K562 (cell line): ENCODE results near the gene FGF1. TPM values are rescaled to one million over a fixed set of nuclear protein-coding genes. Genes with fewer than 3 reads are reported as not detected.

Experiments
- ATAC-seq: fragments of 200-7000 bp; cut with Tn5 transposase; 3 replicates; pipeline ENCODE4 v1.9.1; 2020; ENCODE audit warnings: moderate library complexity
- BruUV-seq: library from RNA; stranded (reverse); fragments of 400-500 nt; replicated peaks from 2 replicates; lab custom pipeline; 2021; lab: Mats Ljungman, UMichigan
- CTCF ChIA-PET: fragments of 300-600 bp; formaldehyde crosslinking; extraction: SDS; loops from one replicate; lab custom pipeline; 2021; ENCODE audit warnings: low intra/inter-chr PET ratio; lab: Yijun Ruan, JAX
- POLR2A ChIA-PET: fragments of 300-600, 350-650 bp; sonication (Branson Sonifier 250); formaldehyde crosslinking; extraction: SDS; loops from one replicate; lab custom pipeline; 2021; ENCODE audit warnings: antibody characterized with exemption, inconsistent platforms; lab: Yijun Ruan, JAX
- DNase-seq, 4 experiments: peaks; one replicate each; pipeline versions ENCODE4 v3.0.0 to v3.0.0-alpha.2; 2011 to 2018; ENCODE audit warnings: low spot score in 3 of 4, mixed read lengths in 3 of 4; ENCODE audit errors: extremely low read depth in 1 of 4
- FAIRE-seq: peaks from 2 replicates; lab custom pipeline; 2011; peaks lifted over from hg19 to GRCh38; lab: Jason Lieb, UNC
- H2AFZ ChIP-seq: 2 replicates; pipeline ENCODE4 v1.6.0; 2011; ENCODE audit warnings: low read depth, low read length, control low read depth, inconsistent platforms
- H3K27ac ChIP-seq: fragments of 200-600 bp; 3 replicates; pipeline ENCODE4 v1.8.0; 2011; ENCODE audit warnings: low read depth, mild to moderate bottlenecking, control low read depth, inconsistent platforms, low read length, moderate library complexity, mixed read lengths; ENCODE audit errors: extremely low read depth
- H3K27me3 ChIP-seq, 2 experiments: fragments of 300-600 bp in 1 of 2; 2 replicates in 1 of 2; 3 replicates in 1 of 2; pipeline versions ENCODE4 v1.6.0 to v1.8.0; 2011; ENCODE audit warnings: inconsistent platforms in 2 of 2, low read length in 2 of 2, mild to moderate bottlenecking in 1 of 2, mixed read lengths in 1 of 2, moderate library complexity in 1 of 2; ENCODE audit not compliant: control insufficient read depth in 2 of 2, insufficient read depth in 2 of 2
- H3K36me3 ChIP-seq: fragments of 300-600 bp; 3 replicates; pipeline ENCODE4 v1.8.0; 2011; ENCODE audit warnings: mild to moderate bottlenecking, low read length, inconsistent platforms; ENCODE audit not compliant: control insufficient read depth, insufficient read depth
- H3K4me1 ChIP-seq, 2 experiments: fragments of 200-600 bp in 1 of 2; replicated peaks in 1 of 2; 2 replicates in 1 of 2; 3 replicates in 1 of 2; pipeline versions ENCODE4 v1.5.1 to v1.8.0; 2011; ENCODE audit warnings: inconsistent platforms in 2 of 2, low read length in 2 of 2, mild to moderate bottlenecking in 1 of 2, mixed read lengths in 1 of 2, moderate library complexity in 1 of 2; ENCODE audit not compliant: control insufficient read depth in 2 of 2, insufficient read depth in 2 of 2
- H3K4me2 ChIP-seq: 2 replicates; pipeline ENCODE4 v1.6.1; 2011; ENCODE audit warnings: low read length, control low read depth, inconsistent platforms, mixed read lengths; ENCODE audit not compliant: insufficient read depth
- H3K4me3 ChIP-seq: fragments of 200-600 bp; sonication (generic), shearing (Covaris generic); 2 replicates; pipeline ENCODE4 v1.5.1; 2016; ENCODE audit warnings: control low read depth, inconsistent platforms
- H3K79me2 ChIP-seq: fragments of 200-600 bp; 3 replicates; pipeline ENCODE4 v1.8.0; 2011; ENCODE audit warnings: low read length, inconsistent platforms; ENCODE audit not compliant: control insufficient read depth, insufficient read depth
- H3K9ac ChIP-seq, 2 experiments: 2 replicates each; pipeline versions ENCODE4 v1.6.0 to v1.6.1; 2011; ENCODE audit warnings: low read depth in 2 of 2, low read length in 2 of 2, control low read depth in 1 of 2, inconsistent platforms in 1 of 2, mild to moderate bottlenecking in 1 of 2, mixed read lengths in 1 of 2; ENCODE audit not compliant: insufficient read depth in 1 of 2
- H3K9me1 ChIP-seq: one replicate; pipeline ENCODE4 v1.6.0; 2011; ENCODE audit warnings: inconsistent platforms, mild to moderate bottlenecking, low read length, moderate library complexity; ENCODE audit not compliant: control insufficient read depth, insufficient read depth
- H3K9me3 ChIP-seq: replicated peaks from 2 replicates; pipeline ENCODE4 v1.5.1; 2011; ENCODE audit warnings: low read depth, low read length, inconsistent platforms; ENCODE audit not compliant: control insufficient read depth, insufficient read depth
- H4K20me1 ChIP-seq: replicated peaks from 2 replicates; pipeline ENCODE4 v1.6.1; 2011; ENCODE audit warnings: low read length, inconsistent platforms, mixed read lengths; ENCODE audit not compliant: control insufficient read depth, insufficient read depth
- CHD1 ChIP-seq: fragments of 200-600 bp; sonication (generic); IDR thresholded peaks from one replicate; pipeline ENCODE4 v1.6.1; 2012; ENCODE audit warnings: mild to moderate bottlenecking, moderate library complexity, low read length, inconsistent platforms
- RBM34 ChIP-seq: fragments of 200-400 bp; formaldehyde crosslinking; IDR thresholded peaks from 2 replicates; pipeline ENCODE4 v1.6.1; 2018; ENCODE audit warnings: low read length, borderline replicate concordance; ENCODE audit not compliant: insufficient read depth
- TAF7 ChIP-seq: fragments of 450-650 bp; IDR thresholded peaks from 2 replicates; pipeline ENCODE4 v1.6.1; 2016; ENCODE audit warnings: missing genetic modification characterization, missing compliant biosample characterization
- ZNF444 ChIP-seq: fragments of 250-450 bp; sonication (Bioruptor Pico); IDR thresholded peaks from 2 replicates; pipeline ENCODE4 v1.4.0; 2020; ENCODE audit warnings: mild to moderate bottlenecking, moderate library complexity
- whole genome bisulfite sequencing: fragments of 100-300 bp; shearing (Covaris generic); methylation state at CpG from one replicate; pipeline ENCODE4 v1.1.6; 2016; ENCODE audit warnings: low coverage, mixed read lengths; ENCODE audit not compliant: insufficient coverage; ENCODE audit errors: missing lambda C conversion rate; 5-methylcytosine and 5-hydroxymethylcytosine counted together
- in situ Hi-C: fragments of 300-500 bp; cut with MboI; formaldehyde crosslinking; loops from 4 replicates; pipeline ENCODE4 v1.15.0; 2018; ENCODE audit warnings: inconsistent platforms, mixed read lengths
- intact Hi-C: fragments of 100-400 bp; cut with micrococcal nuclease; formaldehyde crosslinking; loops from 2 replicates; pipeline ENCODE4 v1.14.2; 2022
- polyA plus RNA-seq, 8 experiments: library from polyadenylated mRNA; depleted of rRNA in 4 of 8; stranded (reverse) in 5 of 8; unstranded in 3 of 8; fragments of >200 nt; fragmentation: Nextera tagmentation in 2 of 8; fragmentation: Illumina TruSeq in 1 of 8; extraction: Ambion mirVana in 2 of 8; extraction: Trizol in 1 of 8; gene quantifications; 2 replicates each; pipeline versions ENCODE4 v1.2.1 to v1.2.3, GENCODE V29; 2011 to 2014; ENCODE audit warnings: inconsistent platforms in 1 of 8, missing spikeins in 1 of 8
- total RNA-seq, 7 experiments: library from RNA; depleted of rRNA in 6 of 7; stranded (reverse); fragments of >200 nt in 6 of 7; fragmentation: Illumina TruSeq in 2 of 7; extraction: Trizol in 2 of 7; gene quantifications; 2 replicates each; pipeline versions ENCODE4 v1.2.1 to v1.2.3, GENCODE V29; 2011 to 2021; ENCODE audit warnings: low replicate concordance in 1 of 7
- TF ChIP-seq, protein P1 (sequence below): fragments of 450-650 bp; formaldehyde crosslinking; IDR thresholded peaks from 2 replicates; pipeline ENCODE4 v1.4.0; 2022; ENCODE audit warnings: missing genetic modification characterization
- TF ChIP-seq, protein P2 (sequence below): fragments of 450-650 bp; IDR thresholded peaks from 2 replicates; pipeline ENCODE4 v1.6.1; 2017; ENCODE audit warnings: antibody characterized with exemption
- TF ChIP-seq, protein P3 (sequence below): fragments of 450-650 bp; formaldehyde crosslinking; IDR thresholded peaks from 2 replicates; pipeline ENCODE4 v1.4.0; 2022; ENCODE audit warnings: mild to moderate bottlenecking, moderate library complexity

The FGF1 gene
- total and polyA plus RNA-seq, 9 of the 15 experiments (the other 6 are each of a cell fraction or from before 2014, with no cell fraction given), result not detected

DNA sequence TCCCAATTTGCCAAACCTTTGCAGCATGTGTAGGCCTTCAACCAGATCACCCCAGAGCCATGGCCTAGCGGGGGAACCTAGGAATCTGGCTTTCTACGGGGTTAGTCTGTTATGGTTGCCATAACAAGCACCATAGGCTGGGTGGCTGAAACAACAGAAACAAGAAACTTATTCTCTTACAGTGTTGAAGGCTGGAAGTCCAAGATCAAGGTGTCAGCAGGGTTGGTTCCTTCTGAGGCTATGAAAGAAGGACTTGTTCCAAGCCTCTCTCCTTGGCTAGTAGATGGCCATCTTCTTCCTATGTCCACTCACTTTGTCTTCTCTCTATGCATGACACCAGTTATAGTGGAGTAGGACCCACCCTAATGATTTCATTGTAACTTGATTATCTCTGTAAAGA is 6.1 kb downstream of the FGF1 start (continued):
- TF ChIP-seq, protein P1, sequence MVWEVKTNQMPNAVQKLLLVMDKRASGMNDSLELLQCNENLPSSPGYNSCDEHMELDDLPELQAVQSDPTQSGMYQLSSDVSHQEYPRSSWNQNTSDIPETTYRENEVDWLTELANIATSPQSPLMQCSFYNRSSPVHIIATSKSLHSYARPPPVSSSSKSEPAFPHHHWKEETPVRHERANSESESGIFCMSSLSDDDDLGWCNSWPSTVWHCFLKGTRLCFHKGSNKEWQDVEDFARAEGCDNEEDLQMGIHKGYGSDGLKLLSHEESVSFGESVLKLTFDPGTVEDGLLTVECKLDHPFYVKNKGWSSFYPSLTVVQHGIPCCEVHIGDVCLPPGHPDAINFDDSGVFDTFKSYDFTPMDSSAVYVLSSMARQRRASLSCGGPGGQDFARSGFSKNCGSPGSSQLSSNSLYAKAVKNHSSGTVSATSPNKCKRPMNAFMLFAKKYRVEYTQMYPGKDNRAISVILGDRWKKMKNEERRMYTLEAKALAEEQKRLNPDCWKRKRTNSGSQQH (CRISPR knock-in tag), result no peak
- TF ChIP-seq TAF7 (tag) (no peak), CHD1 (no peak), RBM34 (no peak)
- TF ChIP-seq, protein P2, sequence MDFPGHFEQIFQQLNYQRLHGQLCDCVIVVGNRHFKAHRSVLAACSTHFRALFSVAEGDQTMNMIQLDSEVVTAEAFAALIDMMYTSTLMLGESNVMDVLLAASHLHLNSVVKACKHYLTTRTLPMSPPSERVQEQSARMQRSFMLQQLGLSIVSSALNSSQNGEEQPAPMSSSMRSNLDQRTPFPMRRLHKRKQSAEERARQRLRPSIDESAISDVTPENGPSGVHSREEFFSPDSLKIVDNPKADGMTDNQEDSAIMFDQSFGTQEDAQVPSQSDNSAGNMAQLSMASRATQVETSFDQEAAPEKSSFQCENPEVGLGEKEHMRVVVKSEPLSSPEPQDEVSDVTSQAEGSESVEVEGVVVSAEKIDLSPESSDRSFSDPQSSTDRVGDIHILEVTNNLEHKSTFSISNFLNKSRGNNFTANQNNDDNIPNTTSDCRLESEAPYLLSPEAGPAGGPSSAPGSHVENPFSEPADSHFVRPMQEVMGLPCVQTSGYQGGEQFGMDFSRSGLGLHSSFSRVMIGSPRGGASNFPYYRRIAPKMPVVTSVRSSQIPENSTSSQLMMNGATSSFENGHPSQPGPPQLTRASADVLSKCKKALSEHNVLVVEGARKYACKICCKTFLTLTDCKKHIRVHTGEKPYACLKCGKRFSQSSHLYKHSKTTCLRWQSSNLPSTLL, result no peak

DNA sequence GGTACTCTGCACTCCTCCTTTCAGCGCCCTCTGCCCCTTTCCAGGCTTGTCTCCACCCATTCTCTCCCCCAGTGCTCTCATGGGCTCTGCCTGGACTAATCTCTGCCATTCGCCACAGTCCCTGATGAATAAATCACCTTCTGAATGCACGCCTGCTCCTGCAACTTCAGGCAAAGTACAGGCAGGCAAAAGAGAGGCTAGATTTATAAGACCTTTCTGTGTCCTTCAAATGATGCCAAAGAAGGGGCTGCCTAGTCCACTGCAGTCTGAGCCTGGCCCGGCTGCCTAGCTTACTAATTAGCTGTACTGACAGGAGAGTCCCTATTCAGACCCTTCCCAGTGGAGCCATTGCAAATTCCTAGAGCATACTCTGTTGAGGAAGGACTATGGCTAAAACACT is 7.4 kb downstream of the FGF1 start:
- Histone ChIP-seq H3K4me3 (no peak overlapping the region), H2AFZ (no peak overlapping the region), H3K9me1 (no peaks in the 10 kb centered on the region), H3K9me3 (no peaks in the 10 kb centered on the region), H3K9ac (no peak overlapping the region), H3K4me1 (no peaks in the 10 kb centered on the region), H3K27me3 (peaks cover 14 to 58% of the 10 kb centered on the region in 2 experiments; a peak in 4 of 5 replicates), H4K20me1 (no peaks in the 10 kb centered on the region), H3K27ac (no peak overlapping the region), H3K79me2 (no peaks in the 10 kb centered on the region), H3K36me3 (no peaks in the 10 kb centered on the region), H3K4me2 (no peak overlapping the region)
- ATAC-seq (no peak), DNase-seq (no peak), FAIRE-seq (no peak)
- CTCF ChIA-PET, result no interaction called here
- no TSS peak for BruUV-seq
- intact Hi-C loops (no loop called here), in situ Hi-C loops (no loop called here)
- TF ChIP-seq, protein P3, sequence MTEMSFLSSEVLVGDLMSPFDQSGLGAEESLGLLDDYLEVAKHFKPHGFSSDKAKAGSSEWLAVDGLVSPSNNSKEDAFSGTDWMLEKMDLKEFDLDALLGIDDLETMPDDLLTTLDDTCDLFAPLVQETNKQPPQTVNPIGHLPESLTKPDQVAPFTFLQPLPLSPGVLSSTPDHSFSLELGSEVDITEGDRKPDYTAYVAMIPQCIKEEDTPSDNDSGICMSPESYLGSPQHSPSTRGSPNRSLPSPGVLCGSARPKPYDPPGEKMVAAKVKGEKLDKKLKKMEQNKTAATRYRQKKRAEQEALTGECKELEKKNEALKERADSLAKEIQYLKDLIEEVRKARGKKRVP (CRISPR knock-in tag), result no peak
- no peak for TF ChIP-seq ZNF444 (CRISPR knock-in tag)
- 3% methylated on average over 4 of the region's 4 CpGs for WGBS
- POLR2A ChIA-PET, result interaction anchor here (0.7 kb wide), 1 partner anchor 10 kb away, joined by 4 read pairs; no protein-coding TSS in a partner anchor
